GM23338 (cell line): ENCODE measurements around the gene FAM168A. TPM values are rescaled to one million over a fixed set of nuclear protein-coding genes. Genes with fewer than 3 reads are reported as not detected.

ENCODE experiments used
- ATAC-seq: fragments of 200-7000 bp; cut with Tn5 transposase; 3 replicates; pipeline ENCODE4 v1.9.1; 2020
- DNase-seq: peaks from one replicate; pipeline ENCODE4 v3.0.0-alpha.2; 2015; ENCODE audit warnings: low spot score
- H2AFZ ChIP-seq: fragments of 200-600 bp; sonication (generic); 2 replicates; pipeline ENCODE4 v1.8.0; 2016; ENCODE audit warnings: antibody characterized with exemption, mild to moderate bottlenecking, moderate library complexity
- H3F3A ChIP-seq: fragments of 200-600 bp; sonication (generic); replicated peaks from 2 replicates; pipeline ENCODE4 v1.8.0; 2017; ENCODE audit warnings: antibody characterized with exemption, mixed run types, low read depth
- H3K27ac ChIP-seq: fragments of 200-600 bp; sonication (generic); 2 replicates; pipeline ENCODE4 v1.6.1; 2016; ENCODE audit warnings: low read depth
- H3K27me3 ChIP-seq: fragments of 200-600 bp; sonication (generic); 2 replicates; pipeline ENCODE4 v1.8.0; 2016; ENCODE audit warnings: mild to moderate bottlenecking, mixed run types, moderate library complexity; ENCODE audit not compliant: insufficient read depth
- H3K36me3 ChIP-seq: fragments of 200-600 bp; sonication (generic); 2 replicates; pipeline ENCODE4 v1.8.0; 2016; ENCODE audit warnings: mild to moderate bottlenecking; ENCODE audit not compliant: insufficient read depth
- H3K4me1 ChIP-seq: fragments of 200-600 bp; sonication (generic); 2 replicates; pipeline ENCODE4 v1.8.0; 2016; ENCODE audit warnings: mild to moderate bottlenecking, moderate library complexity; ENCODE audit not compliant: insufficient read depth
- H3K4me2 ChIP-seq: fragments of 200-600 bp; sonication (generic); 2 replicates; pipeline ENCODE4 v1.7.1; 2017; ENCODE audit warnings: mixed run types
- H3K4me3 ChIP-seq: fragments of 200-600 bp; sonication (generic); 2 replicates; pipeline ENCODE4 v1.6.1; 2016; ENCODE audit warnings: mixed run types
- H3K79me2 ChIP-seq: fragments of 200-600 bp; sonication (generic); replicated peaks from 2 replicates; pipeline ENCODE4 v1.8.0; 2017; ENCODE audit warnings: mild to moderate bottlenecking; ENCODE audit not compliant: insufficient read depth
- H3K9me2 ChIP-seq: fragments of 200-600 bp; sonication (generic); 2 replicates; pipeline ENCODE4 v1.8.0; 2017; ENCODE audit not compliant: insufficient read depth
- H4K20me1 ChIP-seq: fragments of 200-600 bp; sonication (generic); replicated peaks from 2 replicates; pipeline ENCODE4 v1.8.0; 2017; ENCODE audit warnings: mild to moderate bottlenecking; ENCODE audit not compliant: insufficient read depth
- H3K27ac Mint-ChIP-seq: 2 replicates; pipeline ENCODE4 v1.8.0; 2020; ENCODE audit warnings: inconsistent platforms, mild to moderate bottlenecking, moderate library complexity, mixed read lengths
- H3K27me3 Mint-ChIP-seq: 3 replicates; pipeline ENCODE4 v1.8.0; 2022; ENCODE audit warnings: low read depth, mild to moderate bottlenecking, moderate library complexity, mixed read lengths, inconsistent platforms; ENCODE audit not compliant: insufficient read depth, poor library complexity
- H3K36me3 Mint-ChIP-seq: 3 replicates; pipeline ENCODE4 v1.8.0; 2021; ENCODE audit warnings: low read depth, mild to moderate bottlenecking, inconsistent platforms, moderate library complexity, mixed read lengths
- H3K4me1 Mint-ChIP-seq: 3 replicates; pipeline ENCODE4 v1.8.0; 2020; ENCODE audit warnings: mild to moderate bottlenecking, inconsistent platforms, mixed read lengths
- H3K4me3 Mint-ChIP-seq: 3 replicates; pipeline ENCODE4 v1.8.0; 2021; ENCODE audit warnings: moderate library complexity, mild to moderate bottlenecking, inconsistent platforms, mixed read lengths
- H3K9me3 Mint-ChIP-seq: 3 replicates; pipeline ENCODE4 v1.8.0; 2020; ENCODE audit warnings: moderate library complexity, mild to moderate bottlenecking, inconsistent platforms, mixed read lengths
- CREB1 ChIP-seq: fragments of 250-450 bp; sonication (Bioruptor Pico); IDR thresholded peaks from 2 replicates; pipeline ENCODE4 v1.5.0; 2020; ENCODE audit warnings: low read depth, mild to moderate bottlenecking, moderate library complexity
- ETS1 ChIP-seq: IDR thresholded peaks from 2 replicates; pipeline ENCODE4 v1.6.1; 2016; ENCODE audit warnings: antibody characterized with exemption
- EZH2 ChIP-seq: fragments of 200-600 bp; sonication (generic); IDR thresholded peaks from one replicate; pipeline ENCODE4 v1.8.0; 2017; ENCODE audit warnings: antibody characterized with exemption, mild to moderate bottlenecking, low read depth; ENCODE audit not compliant: unreplicated experiment
- EZH2phosphoT487 ChIP-seq: fragments of 200-600 bp; sonication (generic); IDR thresholded peaks from one replicate; pipeline ENCODE4 v1.8.1; 2018; ENCODE audit warnings: antibody characterized with exemption; ENCODE audit not compliant: unreplicated experiment
- JUNB ChIP-seq: IDR thresholded peaks from one replicate; pipeline ENCODE4 v1.6.1; 2016; ENCODE audit warnings: antibody characterized with exemption; ENCODE audit not compliant: unreplicated experiment
- NANOG ChIP-seq: IDR thresholded peaks from 2 replicates; pipeline ENCODE4 v1.6.1; 2016; ENCODE audit warnings: antibody characterized with exemption, borderline replicate concordance
- POLR2AphosphoS5 ChIP-seq: IDR thresholded peaks from 2 replicates; pipeline ENCODE4 v1.6.1; 2016; ENCODE audit warnings: antibody characterized with exemption, low read depth
- REST ChIP-seq: IDR thresholded peaks from one replicate; pipeline ENCODE4 v1.6.1; 2018; ENCODE audit warnings: antibody characterized with exemption; ENCODE audit not compliant: unreplicated experiment
- STAT1 ChIP-seq: IDR thresholded peaks from one replicate; pipeline ENCODE4 v1.6.1; 2016; ENCODE audit warnings: antibody characterized with exemption; ENCODE audit not compliant: unreplicated experiment
- ZNF114 ChIP-seq: fragments of 250-450 bp; sonication (Bioruptor Pico); IDR thresholded peaks from 2 replicates; pipeline ENCODE4 v1.5.0; 2020; ENCODE audit warnings: mild to moderate bottlenecking, moderate library complexity
- ZNF331 ChIP-seq: fragments of 250-450 bp; sonication (Bioruptor Pico); IDR thresholded peaks from 2 replicates; pipeline ENCODE4 v1.5.0; 2020; ENCODE audit warnings: low read depth, mild to moderate bottlenecking, moderate library complexity
- ZNF462 ChIP-seq: fragments of 250-450 bp; sonication (Bioruptor Pico); IDR thresholded peaks from 2 replicates; pipeline ENCODE4 v1.5.0; 2020; ENCODE audit warnings: mild to moderate bottlenecking, moderate library complexity
- polyA plus RNA-seq: library from polyadenylated mRNA; unstranded; fragments of >200 nt; fragmentation: Nextera tagmentation; extraction: Ambion mirVana; gene quantifications from 2 replicates; pipeline ENCODE4 v1.2.1, GENCODE V29; 2016
- total RNA-seq: library from RNA; depleted of rRNA; stranded (reverse); fragments of >200 nt; shearing (Covaris generic); gene quantifications from 2 replicates; pipeline ENCODE4 v1.2.3, GENCODE V29; 2014

Gene FAM168A
- total and polyA plus RNA-seq, 2 experiments from 2014 or later: 8.0 to 20.3 TPM

GRCh38 chr11:73389916-73390315 is 208.0 kb downstream of the FAM168A start (continued):
- TF ChIP-seq STAT1: no peak
- no peak for TF ChIP-seq NANOG
- no peak for TF ChIP-seq EZH2phosphoT487
- TF ChIP-seq POLR2AphosphoS5: no peak
- TF ChIP-seq JUNB: no peak
- TF ChIP-seq CREB1 (CRISPR knock-in tag): no peak
- no peak for TF ChIP-seq EZH2
- TF ChIP-seq ETS1: no peak

GRCh38 chr11:73389134-73389525 is 208.8 kb downstream of the FAM168A start:
- Mint-ChIP-seq H3K9me3 (no peaks in the 10 kb centered on the region), H3K4me3 (no peak overlapping the region), H3K36me3 (no peaks in the 10 kb centered on the region; the same call in 2 of the 3 replicates), H3K27me3 (peaks cover 11% of the 10 kb centered on the region), H3K4me1 (peaks cover 21% of the 10 kb centered on the region), H3K27ac (no peak overlapping the region)
- Histone ChIP-seq H3K36me3 (no peaks in the 10 kb centered on the region), H3K9me2 (no peaks in the 10 kb centered on the region), H3K4me1 (no peaks in the 10 kb centered on the region), H3K27me3 (no peaks in the 10 kb centered on the region), H3K4me2 (no peak overlapping the region), H3K79me2 (peaks cover 5% of the 10 kb centered on the region; the same call in 1 of the 2 replicates), H3F3A (no peaks in the 10 kb centered on the region), H3K27ac (no peak overlapping the region), H3K4me3 (no peak overlapping the region), H4K20me1 (no peaks in the 10 kb centered on the region; the same call in none of the 2 replicates), H2AFZ (no peak overlapping the region)
- DNase-seq (no peak), ATAC-seq (no peak)
- TF ChIP-seq NANOG (no peak), ETS1 (no peak), EZH2phosphoT487 (no peak), EZH2 (no peak), REST (no peak), STAT1 (no peak), ZNF331 (CRISPR knock-in tag) (no peak), ZNF114 (CRISPR knock-in tag) (no peak), JUNB (no peak), ZNF462 (no peak), CREB1 (CRISPR knock-in tag) (no peak), POLR2AphosphoS5 (no peak)
